ENCODE results near the gene NBAS.

DNA sequence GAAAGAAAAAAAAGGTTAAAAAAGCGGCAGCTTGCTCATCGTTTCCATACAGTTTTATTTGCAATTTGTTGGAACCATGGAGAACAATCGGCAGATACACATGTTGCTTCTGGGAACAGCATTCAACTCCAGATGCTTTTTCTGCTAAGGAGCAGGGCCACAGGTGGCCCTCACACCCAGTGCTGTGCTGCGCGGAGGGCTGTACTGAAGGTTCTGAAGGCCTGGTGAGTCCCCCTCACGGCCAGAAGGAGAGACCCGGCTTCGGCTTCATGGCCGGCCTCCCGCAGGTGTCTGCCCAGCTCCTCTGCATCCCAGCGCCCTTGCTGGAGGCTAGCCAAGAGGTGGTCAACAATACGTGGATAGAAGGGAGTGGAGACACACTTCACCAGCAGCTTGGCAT is 394.3 kb downstream of the NBAS start:
- no peak for TF ChIP-seq POLR2A (IDR thresholded peaks at IDR 0.05; ENCODE audit: low read length)
- no peak for TF ChIP-seq GATA1 (IDR thresholded peaks at IDR 0.05; ENCODE audit: low read depth, low read length)
